Measurements from ENCODE around the gene CDC37L1. TPM values are rescaled to one million over a fixed set of nuclear protein-coding genes. Genes with fewer than 3 reads are reported as not detected.
"Not testable (repeated sequence)": the region's sequence is repeated elsewhere in the genome, so short reads cannot be mapped to it uniquely, and the experiment has no call there.

CDC37L1 gene
- total RNA-seq, 1 experiment from 2014 or later: 12.1 TPM

DNA sequence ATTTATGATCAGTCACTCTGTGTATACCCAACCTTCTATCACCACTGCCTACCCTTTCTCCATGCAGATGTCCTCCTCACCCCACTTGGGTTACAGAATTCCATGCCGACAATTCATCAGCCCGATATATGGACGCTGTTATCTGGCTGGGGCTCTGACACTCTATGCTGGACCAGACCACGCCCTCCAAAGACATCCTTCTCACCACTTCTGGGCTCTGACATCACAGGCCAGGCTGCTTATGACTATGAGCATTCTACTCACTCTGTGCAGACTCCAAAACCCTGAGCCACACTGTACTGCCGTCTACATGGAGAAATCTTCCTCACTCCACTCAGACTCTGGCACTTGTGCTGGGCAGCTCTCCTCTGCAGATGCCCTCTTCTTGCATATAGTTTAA, 69.2 kb downstream of the CDC37L1 start:
- Mint-ChIP-seq H3K36me3 (ENCODE audit: insufficient read depth, unreplicated experiment) (no peaks in the 10 kb centered on the region), H3K4me3 (ENCODE audit: low read depth, unreplicated experiment) (no peak overlapping the region), H3K27ac (ENCODE audit: unreplicated experiment) (no peak overlapping the region), H3K27me3 (ENCODE audit: unreplicated experiment) (peaks cover 17% of the 10 kb centered on the region), H3K9me3 (ENCODE audit: low read depth, unreplicated experiment) (no peaks in the 10 kb centered on the region), H3K4me1 (ENCODE audit: low read depth, unreplicated experiment) (no peaks in the 10 kb centered on the region)
- DNase-seq: no peak
- CTCF ChIA-PET: interaction anchor here (0.5 to 1.6 kb wide), 2 partner anchors 239 to 861 kb away, joined by 3 to 6 read pairs; no protein-coding TSS in a partner anchor
- TF ChIP-seq, protein P1, sequence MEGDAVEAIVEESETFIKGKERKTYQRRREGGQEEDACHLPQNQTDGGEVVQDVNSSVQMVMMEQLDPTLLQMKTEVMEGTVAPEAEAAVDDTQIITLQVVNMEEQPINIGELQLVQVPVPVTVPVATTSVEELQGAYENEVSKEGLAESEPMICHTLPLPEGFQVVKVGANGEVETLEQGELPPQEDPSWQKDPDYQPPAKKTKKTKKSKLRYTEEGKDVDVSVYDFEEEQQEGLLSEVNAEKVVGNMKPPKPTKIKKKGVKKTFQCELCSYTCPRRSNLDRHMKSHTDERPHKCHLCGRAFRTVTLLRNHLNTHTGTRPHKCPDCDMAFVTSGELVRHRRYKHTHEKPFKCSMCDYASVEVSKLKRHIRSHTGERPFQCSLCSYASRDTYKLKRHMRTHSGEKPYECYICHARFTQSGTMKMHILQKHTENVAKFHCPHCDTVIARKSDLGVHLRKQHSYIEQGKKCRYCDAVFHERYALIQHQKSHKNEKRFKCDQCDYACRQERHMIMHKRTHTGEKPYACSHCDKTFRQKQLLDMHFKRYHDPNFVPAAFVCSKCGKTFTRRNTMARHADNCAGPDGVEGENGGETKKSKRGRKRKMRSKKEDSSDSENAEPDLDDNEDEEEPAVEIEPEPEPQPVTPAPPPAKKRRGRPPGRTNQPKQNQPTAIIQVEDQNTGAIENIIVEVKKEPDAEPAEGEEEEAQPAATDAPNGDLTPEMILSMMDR (IDR thresholded peaks at IDR 0.05; ENCODE audit: unreplicated experiment): no peak
- intact Hi-C loops (cut with micrococcal nuclease; ENCODE audit: unreplicated experiment): no loop called here
- BruUV-seq (replicated peaks): no TSS peak

DNA sequence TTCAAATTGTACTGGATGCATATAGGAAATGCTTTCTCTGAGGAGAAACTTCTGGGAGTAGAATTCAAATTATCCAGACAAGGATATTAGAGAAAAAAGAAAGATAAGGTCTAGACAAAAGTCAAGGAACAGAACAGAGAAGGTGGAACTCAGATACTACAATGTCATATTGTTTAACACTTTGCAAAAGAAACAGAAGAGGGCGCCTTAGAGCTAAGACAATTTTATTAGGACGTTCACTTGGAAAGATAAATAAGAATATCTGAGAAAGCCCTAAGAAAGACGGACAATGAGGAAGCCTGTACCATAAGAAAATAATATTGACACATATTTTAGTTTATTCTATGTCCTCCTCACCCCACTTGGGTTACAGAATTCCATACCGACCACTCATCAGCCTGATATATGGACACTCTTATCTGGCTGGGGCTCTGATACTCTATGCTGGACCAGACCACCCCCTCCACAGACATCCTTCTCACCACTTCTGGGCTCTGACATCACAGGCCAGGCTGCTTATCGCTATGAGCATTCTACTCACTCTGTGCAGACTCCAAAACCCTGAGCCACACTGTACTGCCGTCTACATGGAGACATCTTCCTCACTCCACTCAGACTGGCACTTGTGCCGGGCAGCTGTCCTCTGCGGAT, 70.8 kb downstream of the CDC37L1 start:
- no TSS peak for BruUV-seq (replicated peaks)
- H3K4me3 Mint-ChIP-seq (ENCODE audit: low read depth, unreplicated experiment): no peak overlapping the region
- DNase-seq: no peak
- H3K4me1 Mint-ChIP-seq (ENCODE audit: low read depth, unreplicated experiment): no peaks in the 10 kb centered on the region
- TF ChIP-seq, protein P1 (IDR thresholded peaks at IDR 0.05; ENCODE audit: unreplicated experiment): no peak
- intact Hi-C loops (cut with micrococcal nuclease; ENCODE audit: unreplicated experiment): loop anchor here (10.0 kb wide), 3 partner anchors 435 to 855 kb away; partner anchors contain the start of gene INSL6
- H3K9me3 Mint-ChIP-seq (ENCODE audit: low read depth, unreplicated experiment): no peaks in the 10 kb centered on the region
- CTCF ChIA-PET: interaction anchor here (0.7 to 1.6 kb wide), 6 partner anchors 9 to 850 kb away, joined by 3 to 6 read pairs (median 4); partner anchors contain the start of gene AK3
- no peak overlapping the region for H3K27ac Mint-ChIP-seq (ENCODE audit: unreplicated experiment)
- H3K27me3 Mint-ChIP-seq (ENCODE audit: unreplicated experiment): peaks cover 17% of the 10 kb centered on the region
- no peaks in the 10 kb centered on the region for H3K36me3 Mint-ChIP-seq (ENCODE audit: insufficient read depth, unreplicated experiment)

DNA sequence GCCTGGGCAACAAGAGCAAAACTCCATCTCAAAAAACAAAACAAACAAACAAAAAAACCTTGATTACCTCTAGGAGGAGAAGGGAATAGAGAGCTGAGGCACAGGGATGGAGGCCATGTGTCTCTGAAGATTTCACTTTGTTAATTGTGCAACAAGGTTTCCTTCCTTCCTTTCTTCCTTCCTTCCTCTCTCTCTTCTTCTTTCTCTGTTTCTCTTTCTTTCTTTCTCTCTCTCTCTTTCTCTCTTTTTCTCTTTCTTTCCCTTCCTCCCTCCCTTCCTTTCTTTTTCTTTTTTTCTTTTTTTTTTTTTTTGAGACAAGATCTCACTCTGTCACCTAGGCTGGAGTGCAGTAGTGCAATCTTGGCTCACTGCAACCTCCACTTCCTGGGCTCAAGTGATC, 75.2 kb downstream of the CDC37L1 start:
- intact Hi-C loops (cut with micrococcal nuclease; ENCODE audit: unreplicated experiment): loop anchor here (10.0 kb wide), 3 partner anchors 430 to 850 kb away; partner anchors contain the start of gene INSL6
- CTCF ChIA-PET: interaction anchor here (0.7 kb wide), 1 partner anchor 313 kb away, joined by 5 read pairs; no protein-coding TSS in a partner anchor
- H3K9me3 Mint-ChIP-seq (ENCODE audit: low read depth, unreplicated experiment); H3K36me3 Mint-ChIP-seq (ENCODE audit: insufficient read depth, unreplicated experiment); H3K4me3 Mint-ChIP-seq (ENCODE audit: low read depth, unreplicated experiment); H3K27ac Mint-ChIP-seq (ENCODE audit: unreplicated experiment); H3K4me1 Mint-ChIP-seq (ENCODE audit: low read depth, unreplicated experiment); BruUV-seq (replicated peaks); DNase-seq; H3K27me3 Mint-ChIP-seq (ENCODE audit: unreplicated experiment): not testable (repeated sequence)

DNA sequence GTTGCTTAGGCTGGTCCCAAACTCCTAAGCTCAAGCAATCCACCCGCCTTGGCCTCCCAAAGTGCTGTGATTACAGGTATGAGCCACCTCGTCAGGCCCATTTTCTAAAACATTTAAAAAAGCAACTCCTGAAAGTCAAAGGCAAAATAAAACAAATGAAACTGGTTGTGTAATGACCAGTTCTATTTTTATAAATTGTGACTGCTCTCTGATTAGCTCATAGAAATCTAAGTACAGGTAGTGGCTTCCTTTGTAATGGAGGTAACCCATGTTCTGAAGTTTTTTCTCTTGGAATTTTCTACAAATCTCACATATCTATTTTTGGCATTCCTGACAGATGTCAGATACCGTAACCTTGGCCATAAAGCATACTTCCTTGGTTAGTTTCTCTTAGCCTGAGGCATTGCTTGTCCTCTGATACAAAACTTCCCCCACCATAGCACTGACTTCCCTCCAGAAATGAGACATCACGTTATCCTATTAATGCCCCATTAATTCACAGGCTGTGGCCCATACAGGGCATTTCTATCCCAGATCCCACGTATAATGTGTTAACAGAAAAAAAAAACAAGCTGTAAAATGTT, 75.7 kb downstream of the CDC37L1 start:
- intact Hi-C loops (cut with micrococcal nuclease; ENCODE audit: unreplicated experiment): loop anchor here (10.0 kb wide), 3 partner anchors 430 to 850 kb away; partner anchors contain the start of gene INSL6
- CTCF ChIA-PET: interaction anchor here (0.7 kb wide), 1 partner anchor 376 kb away, joined by 4 read pairs; no protein-coding TSS in a partner anchor

More for the DNA sequence above, 75.7 kb downstream of the CDC37L1 start:
- H3K27me3 Mint-ChIP-seq (ENCODE audit: unreplicated experiment): no peaks in the 10 kb centered on the region
- BruUV-seq (replicated peaks): no TSS peak
- no peaks in the 10 kb centered on the region for H3K9me3 Mint-ChIP-seq (ENCODE audit: low read depth, unreplicated experiment)
- no peak for DNase-seq
- TF ChIP-seq, protein P1 (IDR thresholded peaks at IDR 0.05; ENCODE audit: unreplicated experiment): no peak
- H3K4me3 Mint-ChIP-seq (ENCODE audit: low read depth, unreplicated experiment): no peak overlapping the region
- H3K27ac Mint-ChIP-seq (ENCODE audit: unreplicated experiment): no peak overlapping the region
- no peaks in the 10 kb centered on the region for H3K36me3 Mint-ChIP-seq (ENCODE audit: insufficient read depth, unreplicated experiment)
- no peaks in the 10 kb centered on the region for H3K4me1 Mint-ChIP-seq (ENCODE audit: low read depth, unreplicated experiment)

All from Calu3 (cell line).